ENCODE data around the gene NAIP.
"Not testable (repeated sequence)": the region's sequence is repeated elsewhere in the genome, so short reads cannot be mapped to it uniquely, and the experiment has no call there.

Gene NAIP

DNA sequence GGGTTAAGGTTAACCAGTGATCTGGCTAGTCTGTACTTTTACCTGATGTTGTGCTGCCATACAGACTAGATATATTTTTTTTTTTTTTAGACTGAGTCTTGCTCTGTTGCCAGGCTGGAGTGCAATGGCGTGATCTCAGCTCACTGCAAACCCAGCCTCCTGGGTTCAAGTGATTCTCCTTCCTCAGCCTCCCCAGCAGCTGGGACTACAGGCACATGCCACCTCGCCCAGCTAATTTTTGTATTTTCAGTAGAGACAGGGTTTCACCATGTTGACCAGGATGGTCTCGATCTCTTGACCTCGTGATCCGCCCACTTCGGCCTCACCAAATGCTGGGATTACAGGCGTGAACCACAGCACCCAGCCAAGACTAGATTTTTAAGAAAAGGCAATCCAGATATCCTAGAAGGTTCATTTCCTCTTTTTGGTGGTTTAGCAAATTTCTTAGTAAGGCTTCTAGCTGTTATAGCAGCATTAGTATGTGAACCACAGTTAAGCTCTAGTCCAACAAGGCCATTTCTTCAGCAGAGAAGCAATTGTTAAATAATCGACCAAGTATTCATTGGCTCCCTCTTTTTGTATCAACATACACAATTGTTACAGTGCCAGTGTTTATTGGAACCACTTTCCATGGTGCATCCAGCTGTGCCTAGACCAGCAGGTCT lies at the start of gene NAIP:
TSS of gene NAIP (minus strand) at position 51 of the 665 bp plus-strand sequence. CDS start 12,424 bp downstream, outside the sequence.
- not testable (repeated sequence) for DNase-seq

DNA sequence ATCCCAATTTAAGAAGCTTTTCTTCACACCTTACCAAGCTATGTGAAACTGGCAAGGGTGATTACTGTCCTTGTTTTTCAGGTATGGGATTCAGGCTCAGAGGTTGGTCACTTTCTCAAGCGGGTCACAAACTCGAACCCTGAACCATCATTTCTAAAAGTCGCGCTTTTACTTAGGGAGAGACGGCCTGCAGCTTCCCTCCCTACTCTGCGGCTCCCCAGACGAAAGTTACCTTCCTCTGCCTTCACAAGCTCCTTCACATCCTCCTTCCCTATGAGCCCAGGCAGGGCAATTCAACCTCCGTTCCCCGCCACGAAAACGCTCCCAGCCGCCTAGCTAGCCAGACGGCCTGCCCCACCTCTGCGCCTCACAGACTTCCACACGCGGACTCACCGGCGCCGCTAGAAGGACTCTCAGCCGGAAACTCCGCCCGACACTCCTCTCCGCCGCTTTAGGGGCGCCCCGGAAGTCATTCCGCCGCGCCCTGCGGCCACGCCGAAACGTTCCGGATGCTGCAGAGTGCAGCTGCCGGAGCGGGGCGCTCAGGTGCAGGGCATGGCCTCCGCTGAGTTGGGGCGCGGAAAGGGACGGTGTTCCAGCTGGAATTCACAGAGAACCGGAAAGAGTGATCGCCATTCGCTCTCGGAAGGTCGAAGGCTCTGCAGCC lies 42.3 kb upstream of the NAIP start, which contains the start of gene GTF2H2:
TSS of gene GTF2H2 (minus strand) at position 415 of the 667 bp plus-strand sequence. CDS start 4,913 bp downstream, outside the sequence.
- DNase-seq = not testable (repeated sequence)

- DNase-seq = not testable (repeated sequence)
Observed at GRCh38 chr5:71061322-71061721, 36.2 kb upstream of the NAIP start.

DNA sequence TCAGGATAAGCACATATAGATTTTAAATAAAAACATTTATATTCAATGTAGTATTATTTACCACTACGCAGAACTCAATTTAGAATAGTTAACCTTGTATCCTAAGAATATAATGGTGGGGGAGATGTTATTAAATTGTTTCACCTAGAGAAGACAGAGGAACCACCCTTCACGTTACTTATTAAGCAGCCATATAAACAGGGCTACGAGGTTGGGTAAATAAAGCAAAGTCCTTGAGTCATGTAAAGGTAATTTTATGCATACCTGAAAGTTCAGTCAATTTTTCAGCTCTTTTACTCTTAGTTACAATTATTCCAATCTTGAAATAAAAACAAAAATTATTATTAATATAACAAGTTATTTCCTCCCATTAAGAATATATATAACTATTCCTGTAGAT lies 34.3 kb upstream of the NAIP start:
- DNase-seq = not testable (repeated sequence)

GRCh38 chr5:71044808-71045207 lies 19.7 kb upstream of the NAIP start:
- DNase-seq = not testable (repeated sequence)

DNA sequence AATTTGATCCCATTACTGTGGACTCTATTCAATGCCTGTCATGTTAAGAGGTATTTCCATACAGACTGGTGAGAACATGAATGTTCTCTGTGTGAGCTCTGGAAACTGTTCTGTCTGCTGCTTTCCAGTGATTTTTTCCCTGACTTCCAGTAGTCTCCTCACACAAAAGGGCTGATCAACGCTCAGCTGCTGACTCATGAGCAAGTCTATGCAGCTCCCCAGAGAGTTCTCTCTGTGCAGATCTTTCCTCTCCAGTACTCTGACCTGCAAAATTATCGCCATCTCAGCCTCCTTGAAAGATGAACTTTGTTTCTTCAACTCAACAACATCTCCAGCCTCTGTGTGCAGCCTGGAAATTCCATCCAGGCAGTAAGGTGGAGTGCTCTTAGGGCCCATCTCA lies 19.0 kb upstream of the NAIP start:
- DNase-seq = not testable (repeated sequence)

GRCh38 chr5:71031046-71031776 lies 6.1 kb upstream of the NAIP start:
- DNase-seq = not testable (repeated sequence)

- not testable (repeated sequence) for DNase-seq
Observed at GRCh38 chr5:71020643-71021042, 4.5 kb downstream of the NAIP start.

GRCh38 chr5:71018376-71019005 lies 6.6 kb downstream of the NAIP start:
- DNase-seq = not testable (repeated sequence)

- DNase-seq = no peak
Observed at GRCh38 chr5:71014176-71014575, 11.0 kb downstream of the NAIP start.

DNA sequence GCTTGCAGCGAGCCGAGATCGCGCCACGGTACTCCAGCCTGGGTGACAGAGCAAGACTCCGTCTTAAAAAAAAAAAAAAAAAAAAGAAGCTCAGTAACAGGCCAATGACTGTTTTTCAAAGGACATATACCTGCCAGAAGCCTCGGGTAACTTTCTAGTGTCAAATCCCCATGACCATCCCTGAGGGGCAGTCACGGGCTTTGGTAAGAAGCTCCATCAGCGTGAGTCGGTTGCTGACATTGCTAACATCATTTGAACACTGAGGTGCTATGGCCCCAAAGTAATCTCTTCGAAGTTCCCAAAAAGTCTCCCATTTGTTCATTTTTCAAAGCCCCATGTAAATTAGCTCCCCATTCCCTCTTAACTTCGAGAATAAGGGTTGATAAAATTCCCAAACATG lies 11.6 kb downstream of the NAIP start:
- DNase-seq = no peak

DNA sequence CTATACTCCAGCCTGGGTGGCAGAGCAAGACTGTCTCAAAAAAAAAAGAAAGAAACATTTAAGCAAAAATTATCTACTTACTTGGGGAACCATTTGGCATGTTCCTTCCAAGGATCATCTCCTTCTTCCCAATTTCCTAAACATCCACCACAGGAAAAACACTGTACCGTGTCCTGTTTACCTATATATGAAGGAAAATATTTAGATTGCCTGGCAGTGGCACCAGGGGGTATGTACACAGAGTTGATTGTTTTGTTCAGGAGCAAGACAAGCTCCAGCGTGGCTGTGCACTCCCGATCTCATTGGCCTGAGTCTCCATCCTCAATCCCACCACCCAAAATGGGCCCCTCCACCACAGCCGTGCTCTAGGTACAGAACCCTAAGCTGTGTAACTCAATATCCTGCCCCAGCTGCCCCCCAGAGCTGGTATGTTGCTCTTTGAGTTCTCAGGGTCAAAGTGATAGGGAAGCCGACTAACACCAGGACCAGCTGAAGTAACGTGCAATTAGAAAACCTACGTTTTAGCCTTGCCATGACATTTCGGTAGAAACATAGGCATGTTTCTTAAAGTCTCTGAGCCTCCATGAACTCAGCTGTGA lies 13.8 kb downstream of the NAIP start:
- DNase-seq = no peak

GRCh38 chr5:71006983-71007382 lies 18.2 kb downstream of the NAIP start:
- not testable (repeated sequence) for DNase-seq

GRCh38 chr5:70984882-70985281 lies 40.3 kb downstream of the NAIP start:
- not testable (repeated sequence) for DNase-seq

DNA sequence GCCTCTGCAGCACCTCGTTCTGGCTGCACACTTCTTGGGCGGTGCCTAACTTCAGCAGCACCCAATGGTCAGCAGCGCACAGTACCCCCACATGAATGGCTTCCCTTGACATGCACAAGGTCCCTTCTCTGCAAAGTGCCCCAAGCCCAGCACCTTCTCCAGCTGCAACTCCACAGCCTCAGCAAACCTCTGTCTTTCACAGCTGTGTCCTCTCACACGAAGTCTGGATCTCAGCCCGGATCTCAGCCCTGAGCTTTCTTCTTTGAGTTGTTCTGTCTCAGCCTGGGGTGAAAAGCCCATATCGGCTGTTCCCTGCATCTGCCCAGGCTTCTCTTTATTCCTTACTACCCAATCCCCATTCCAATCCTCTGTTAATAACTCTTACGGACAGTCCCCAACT lies 57.9 kb downstream of the NAIP start:
- DNase-seq = not testable (repeated sequence)

- not testable (repeated sequence) for DNase-seq
Observed at GRCh38 chr5:70964531-70964930, 60.6 kb downstream of the NAIP start.

DNA sequence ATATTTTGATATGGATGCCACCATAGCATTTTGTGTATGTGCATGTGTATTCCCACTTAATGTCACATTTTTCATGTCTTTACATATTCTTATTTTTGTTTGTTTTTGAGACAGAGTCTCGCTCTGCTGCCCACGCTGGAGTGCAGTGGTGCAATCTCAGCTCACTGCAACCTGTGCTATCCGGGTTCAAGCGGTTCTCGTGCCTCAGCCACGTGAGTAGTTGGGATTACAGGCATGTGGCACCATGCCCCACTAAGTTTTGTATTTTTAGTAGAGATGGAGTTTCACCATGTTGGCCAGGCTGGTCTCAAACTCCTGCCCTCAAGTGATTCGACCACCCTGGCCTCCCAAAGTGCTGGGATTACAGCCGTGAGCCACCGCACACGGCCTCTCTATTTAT lies 72.1 kb downstream of the NAIP start:
- DNase-seq = not testable (repeated sequence)

- DNase-seq = not testable (repeated sequence)
Observed at GRCh38 chr5:70932560-70932959, 92.6 kb downstream of the NAIP start.

- DNase-seq = not testable (repeated sequence)
Observed at GRCh38 chr5:70931709-70932368, 93.3 kb downstream of the NAIP start.

DNA sequence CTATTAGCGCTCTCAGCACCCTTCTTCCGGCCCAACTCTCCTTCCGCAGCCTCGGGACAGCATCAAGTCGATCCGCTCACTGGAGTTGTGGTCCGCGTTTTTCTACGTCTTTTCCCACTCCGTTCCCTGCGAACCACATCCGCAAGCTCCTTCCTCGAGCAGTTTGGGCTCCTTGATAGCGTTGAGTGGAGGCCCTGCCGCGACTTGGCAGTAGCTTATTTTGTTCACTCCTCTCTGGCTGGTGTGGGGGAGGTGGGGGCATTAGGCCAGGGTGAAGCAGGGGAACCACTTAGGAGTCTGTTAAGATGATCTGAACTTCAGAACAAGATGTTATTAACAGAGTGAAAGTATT lies 100.0 kb downstream of the NAIP start:
- DNase-seq = not testable (repeated sequence)
